HepG2 (cell line): ENCODE data around the gene NEURL2. TPM values are rescaled to one million over a fixed set of nuclear protein-coding genes. Genes with fewer than 3 reads are reported as not detected.

Source experiments
- AFF4 ChIP-seq: sonication (generic); formaldehyde crosslinking; IDR thresholded peaks from 2 replicates; pipeline ENCODE4 v1.4.0; 2020; ENCODE audit warnings: missing genetic modification reagents
- ATAD3A ChIP-seq: sonication (generic); formaldehyde crosslinking; IDR thresholded peaks from 2 replicates; pipeline ENCODE4 v1.4.0; 2020; ENCODE audit warnings: missing genetic modification reagents
- CAMTA2 ChIP-seq: sonication (generic); formaldehyde crosslinking; IDR thresholded peaks from 2 replicates; pipeline ENCODE4 v1.4.0; 2020; ENCODE audit warnings: mild to moderate bottlenecking, missing genetic modification reagents, borderline replicate concordance
- FOSL2 ChIP-seq: sonication (generic); formaldehyde crosslinking; IDR thresholded peaks from 2 replicates; pipeline ENCODE4 v1.4.0; 2020; ENCODE audit warnings: missing genetic modification reagents
- GATA4 ChIP-seq: sonication (generic); IDR thresholded peaks from 2 replicates; pipeline ENCODE4 v1.6.1; 2016; ENCODE audit warnings: antibody characterized with exemption, low read depth, borderline replicate concordance
- GPBP1L1 ChIP-seq: sonication (generic); formaldehyde crosslinking; IDR thresholded peaks from 2 replicates; pipeline ENCODE4 v1.5.0; 2020; ENCODE audit warnings: mild to moderate bottlenecking, missing genetic modification reagents
- HNRNPL ChIP-seq: fragments of 200-400 bp; formaldehyde crosslinking; IDR thresholded peaks from 2 replicates; pipeline ENCODE4 v1.6.1; 2017; ENCODE audit warnings: mild to moderate bottlenecking, low read depth, low read length
- ISX ChIP-seq: sonication (generic); formaldehyde crosslinking; conservative IDR thresholded peaks from 2 replicates; pipeline ENCODE4 v1.5.0; 2020; ENCODE audit warnings: missing genetic modification reagents
- MTA3 ChIP-seq: sonication (generic); formaldehyde crosslinking; IDR thresholded peaks from 2 replicates; pipeline ENCODE4 v1.4.0; 2020; ENCODE audit warnings: missing genetic modification reagents
- MYNN ChIP-seq: sonication (generic); formaldehyde crosslinking; IDR thresholded peaks from 2 replicates; pipeline ENCODE4 v1.4.0; 2020; ENCODE audit warnings: mild to moderate bottlenecking, low read depth, missing genetic modification reagents
- PHF5A ChIP-seq: IDR thresholded peaks from one replicate; pipeline ENCODE4 v1.6.1; 2018; ENCODE audit warnings: low read depth, missing genetic modification reagents; ENCODE audit not compliant: unreplicated experiment
- SCMH1 ChIP-seq: sonication (generic); formaldehyde crosslinking; IDR thresholded peaks from 2 replicates; pipeline ENCODE4 v1.9.0; 2021; ENCODE audit warnings: missing genetic modification reagents, mild to moderate bottlenecking, borderline replicate concordance
- SUZ12 ChIP-seq: fragments of 150-350 bp; IDR thresholded peaks from 2 replicates; pipeline ENCODE4 v1.6.1; 2014; ENCODE audit warnings: low read depth, low read length
- ZBTB43 ChIP-seq: sonication (generic); formaldehyde crosslinking; conservative IDR thresholded peaks from 2 replicates; pipeline ENCODE4 v1.4.0; 2020; ENCODE audit warnings: missing genetic modification reagents
- ZNF136 ChIP-seq: sonication (generic); formaldehyde crosslinking; IDR thresholded peaks from 2 replicates; pipeline ENCODE4 v1.8.1; 2022; ENCODE audit warnings: low read depth, mild to moderate bottlenecking, moderate library complexity, missing genetic modification reagents
- ZNF253 ChIP-seq: sonication (generic); formaldehyde crosslinking; IDR thresholded peaks from 2 replicates; pipeline ENCODE4 v1.8.0; 2022; ENCODE audit warnings: mild to moderate bottlenecking, missing genetic modification reagents, borderline replicate concordance
- ZNF264 ChIP-seq: sonication (generic); formaldehyde crosslinking; IDR thresholded peaks from 2 replicates; pipeline ENCODE4 v1.4.0; 2020; ENCODE audit warnings: missing genetic modification reagents
- ZNF558 ChIP-seq: sonication (generic); formaldehyde crosslinking; IDR thresholded peaks from 2 replicates; pipeline ENCODE4 v1.9.0; 2022; ENCODE audit warnings: mild to moderate bottlenecking, missing genetic modification reagents, borderline replicate concordance
- ZNF597 ChIP-seq: sonication (generic); formaldehyde crosslinking; IDR thresholded peaks from 2 replicates; pipeline ENCODE4 v1.5.0; 2020; ENCODE audit warnings: missing genetic modification reagents
- ZNF749 ChIP-seq: sonication (generic); formaldehyde crosslinking; IDR thresholded peaks from 2 replicates; pipeline ENCODE4 v1.8.0; 2022; ENCODE audit warnings: mild to moderate bottlenecking, missing genetic modification reagents, moderate library complexity, borderline replicate concordance
- ZNF773 ChIP-seq: sonication (generic); formaldehyde crosslinking; IDR thresholded peaks from 2 replicates; pipeline ENCODE4 v1.4.0; 2020; ENCODE audit warnings: missing genetic modification reagents, borderline replicate concordance
- ZSCAN9 ChIP-seq: IDR thresholded peaks from 2 replicates; pipeline ENCODE4 v1.6.1; 2016; ENCODE audit warnings: borderline replicate concordance
- polyA plus RNA-seq, 8 experiments: library from polyadenylated mRNA; depleted of rRNA in 3 of 8; stranded (reverse) in 7 of 8; unstranded in 1 of 8; fragments of >200 nt; fragmentation: Illumina TruSeq in 4 of 8; extraction: Trizol in 4 of 8; gene quantifications; 2 replicates each; pipeline versions ENCODE4 v1.2.1 to v1.2.3, GENCODE V29; 2011 to 2016; ENCODE audit warnings: low read depth in 4 of 8, missing spikeins in 1 of 8, mixed read lengths in 1 of 8; ENCODE audit not compliant: insufficient read depth in 1 of 8
- total RNA-seq, 5 experiments: library from RNA; depleted of rRNA; stranded (reverse); fragments of >200 nt; fragmentation: Illumina TruSeq; extraction: Trizol; gene quantifications; 2 replicates each; pipeline ENCODE4 v1.2.3, GENCODE V29; 2016; ENCODE audit warnings: low read depth in 1 of 5

NEURL2 gene
- total and polyA plus RNA-seq, 2 of the 13 experiments (the other 11 are each of a cell fraction or from before 2014, with no cell fraction given): 7.2 to 9.7 TPM

- TF ChIP-seq ZNF264 (CRISPR knock-in tag) (peak; percentile 61; the same call in 1 of the 2 replicates), PHF5A (CRISPR knock-in tag) (peak; percentile 61), ATAD3A (CRISPR knock-in tag) (peak; percentile 68; the same call in 1 of the 2 replicates), ZNF136 (CRISPR knock-in tag) (peak; percentile 91; the same call in 1 of the 2 replicates), ZNF749 (CRISPR knock-in tag) (peak; percentile 90), FOSL2 (CRISPR knock-in tag) (peak; percentile 58), ZNF773 (CRISPR knock-in tag) (peak; percentile 36), MYNN (no peak; the same call in 1 of the 2 replicates), GATA4 (0 out of 2 replicates have a peak, but pooled peaks have one; percentile 55), HNRNPL (peak; percentile 64; the same call in 1 of the 2 replicates), ISX (CRISPR knock-in tag) (no peak), ZBTB43 (CRISPR knock-in tag) (peak; percentile 16; the same call in 1 of the 2 replicates), CAMTA2 (CRISPR knock-in tag) (peak; percentile 92; the same call in 1 of the 2 replicates), MTA3 (0 out of 2 replicates have a peak, but pooled peaks have one; percentile 28), ZNF558 (peak; percentile 14; the same call in 1 of the 2 replicates), GPBP1L1 (CRISPR knock-in tag) (no peak), SUZ12 (no peak), ZSCAN9 (CRISPR knock-in tag) (peak; percentile 97), ZNF597 (CRISPR knock-in tag) (no peak), ZNF253 (CRISPR knock-in tag) (no peak), SCMH1 (no peak), AFF4 (CRISPR knock-in tag) (no peak; the same call in 1 of the 2 replicates)
These were observed 677 bp downstream of the NEURL2 start (continued) for GRCh38 chr20:45890077-45890984.
